NCI-H128 (cell line): Measurements from ENCODE around the gene GALNT9.
"Not testable (repeated sequence)": the region's sequence is repeated elsewhere in the genome, so short reads cannot be mapped to it uniquely, and the experiment has no call there.

Experiments used
- DNase-seq: peaks from one replicate; lab custom pipeline; 2025; ENCODE audit not compliant: unreplicated experiment; lab: John Stamatoyannopoulos, UW

GALNT9 gene

GRCh38 chr12:132358241-132359225 is 29.1 kb upstream of the GALNT9 start:
- not testable (repeated sequence) for DNase-seq

- no peak for DNase-seq
Measured at GRCh38 chr12:132357623-132358186, 28.3 kb upstream of the GALNT9 start.

- no peak for DNase-seq
Measured at GRCh38 chr12:132356691-132357622, 27.6 kb upstream of the GALNT9 start.

- no peak for DNase-seq
Measured at GRCh38 chr12:132355742-132356681, 26.6 kb upstream of the GALNT9 start.

GRCh38 chr12:132354982-132355680 is 25.7 kb upstream of the GALNT9 start:
- DNase-seq: no peak

- DNase-seq: no peak
Measured at GRCh38 chr12:132354211-132354981, 25.0 kb upstream of the GALNT9 start.

- DNase-seq: no peak
Measured at GRCh38 chr12:132353811-132354210, 24.4 kb upstream of the GALNT9 start.

GRCh38 chr12:132352896-132353800 is 23.8 kb upstream of the GALNT9 start:
- DNase-seq: no peak

GRCh38 chr12:132351751-132352495 is 22.5 kb upstream of the GALNT9 start:
- no peak for DNase-seq

- DNase-seq: no peak
Measured at GRCh38 chr12:132349501-132350131, 20.2 kb upstream of the GALNT9 start.

- DNase-seq: no peak
Measured at GRCh38 chr12:132348176-132348575, 18.8 kb upstream of the GALNT9 start.

GRCh38 chr12:132347176-132347855 is 17.9 kb upstream of the GALNT9 start:
- no peak for DNase-seq

GRCh38 chr12:132346471-132347175 is 17.2 kb upstream of the GALNT9 start:
- no peak for DNase-seq

- no peak for DNase-seq
Measured at GRCh38 chr12:132345561-132346200, 16.3 kb upstream of the GALNT9 start.

GRCh38 chr12:132345126-132345525 is 15.7 kb upstream of the GALNT9 start:
- no peak for DNase-seq
